Fibroblast of peridontal ligament (primary cell): Measurements from ENCODE around the gene NDC1.
A peak's percentile ranks its signal among the peaks of the same experiment; 100 is the strongest.
"Not testable (repeated sequence)": the region's sequence is repeated elsewhere in the genome, so short reads cannot be mapped to it uniquely, and the experiment has no call there.

ENCODE experiments used
- DNase-seq: peaks from one replicate; pipeline ENCODE4 v3.0.0-alpha.2; 2010; ENCODE audit errors: extremely low read depth

Gene NDC1

DNA sequence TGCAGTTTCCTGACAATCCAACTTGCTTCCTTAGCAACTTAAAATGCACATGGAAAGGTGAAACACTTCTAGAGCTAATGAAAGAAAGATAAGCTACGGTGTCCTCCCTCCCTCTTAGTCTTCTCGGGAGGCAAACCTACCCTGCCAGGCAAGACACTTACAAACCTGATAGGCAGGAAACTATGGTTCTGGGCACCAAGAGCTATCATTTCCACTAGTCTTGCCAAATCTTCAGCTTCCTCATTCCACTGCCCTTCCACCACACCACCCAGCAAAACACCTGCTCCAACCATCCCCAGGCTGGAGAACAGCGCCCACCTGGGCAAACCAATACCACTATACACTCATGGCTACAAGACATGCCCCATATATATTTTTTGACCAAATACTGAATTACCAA is 15.2 kb downstream of the NDC1 start:
- no peak for DNase-seq

DNA sequence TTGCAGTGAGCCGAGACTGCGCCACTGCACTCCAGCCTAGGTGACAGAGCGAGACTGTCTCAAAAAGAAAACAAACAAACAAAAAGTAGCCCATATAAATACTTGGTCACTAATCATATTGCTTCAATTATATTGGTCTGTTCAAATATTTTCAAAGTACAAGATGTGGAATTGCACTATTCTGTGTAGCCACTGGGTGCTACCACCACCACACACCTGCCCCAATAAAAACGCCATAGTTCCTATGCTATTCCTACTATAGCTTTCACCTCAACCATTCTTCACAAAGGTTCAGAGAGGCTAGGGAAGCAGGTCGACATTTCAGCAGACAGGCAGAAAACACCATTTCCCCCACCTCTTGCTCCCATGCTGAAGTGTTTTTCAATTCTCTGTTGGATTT is 16.7 kb downstream of the NDC1 start:
- no peak for DNase-seq

DNA sequence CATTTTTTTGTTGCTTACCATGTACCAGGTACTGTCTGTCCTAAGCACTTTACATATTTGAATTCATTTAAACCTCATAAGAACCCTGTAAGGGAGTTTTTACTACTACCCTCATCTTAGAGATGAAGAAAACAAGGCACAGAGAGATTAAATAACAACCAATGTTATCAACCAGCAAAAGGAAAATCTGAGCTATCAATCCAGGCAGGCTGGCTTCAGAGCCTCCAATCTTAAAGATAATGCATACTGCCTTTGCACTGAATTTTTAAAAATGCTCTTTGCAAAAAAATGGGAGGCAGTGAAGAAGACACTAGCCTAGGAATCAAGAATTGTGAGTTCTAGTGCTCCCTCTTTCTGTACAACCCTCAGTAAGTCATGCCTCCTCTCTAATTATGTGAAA is 18.7 kb downstream of the NDC1 start:
- DNase-seq = no peak

DNA sequence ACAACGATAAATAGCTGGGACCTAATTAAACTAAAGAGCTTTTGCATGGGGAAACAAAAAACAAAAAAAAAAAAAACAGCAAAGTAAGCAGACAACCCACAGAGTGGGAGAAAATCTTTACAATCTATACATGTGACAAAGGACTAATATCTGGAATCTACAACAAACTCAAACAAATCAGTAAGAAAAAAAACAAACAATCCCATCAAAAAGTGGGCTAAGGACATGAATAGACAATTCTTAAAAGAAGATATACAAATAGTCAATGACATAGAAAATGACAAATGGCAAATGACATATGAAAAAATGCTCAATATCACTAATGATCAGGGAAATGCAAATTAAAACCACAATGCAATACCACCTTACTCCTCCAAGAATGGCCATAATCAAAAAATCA is 21.5 kb downstream of the NDC1 start:
- DNase-seq = not testable (repeated sequence)

DNA sequence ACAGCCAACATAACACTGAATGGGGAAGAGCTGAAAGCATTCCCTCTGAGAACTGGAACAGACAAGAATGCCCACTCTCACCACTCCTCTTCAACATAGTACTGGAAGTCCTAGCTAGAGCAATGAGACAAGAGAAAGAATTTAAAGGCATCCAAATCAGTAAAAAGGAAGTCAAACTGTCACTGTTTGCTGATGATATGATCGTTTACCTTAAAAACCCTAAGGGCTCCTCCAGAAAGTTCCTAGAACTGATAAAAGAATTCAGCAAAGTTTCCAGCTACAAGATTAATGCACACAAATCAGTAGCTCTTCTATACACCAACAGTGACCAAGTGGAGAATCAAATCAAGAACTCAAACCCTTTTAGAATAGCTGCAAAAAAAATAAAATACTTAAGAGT is 22.6 kb downstream of the NDC1 start:
- DNase-seq = not testable (repeated sequence)

DNA sequence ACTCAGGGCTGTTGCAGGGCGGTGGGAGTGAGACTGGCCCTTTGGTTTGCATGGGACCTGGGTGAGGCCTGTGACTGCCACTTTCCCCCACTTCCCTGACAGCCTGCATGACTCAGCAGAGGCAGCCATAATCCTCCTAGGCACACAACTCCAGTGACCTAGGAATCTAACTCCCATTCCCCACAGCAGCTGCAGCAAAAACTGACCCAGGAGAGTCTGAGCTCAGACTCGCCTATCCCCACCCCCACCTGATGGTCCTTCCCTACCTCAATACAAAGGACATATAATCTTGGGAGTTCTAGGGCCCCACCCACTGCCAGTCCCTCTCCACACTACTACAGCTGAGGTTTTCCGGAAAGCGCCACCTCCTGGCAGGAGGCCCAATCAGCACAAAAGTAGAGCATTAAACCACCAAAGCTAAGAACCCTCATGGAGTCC is 26.7 kb downstream of the NDC1 start:
- no peak for DNase-seq

DNA sequence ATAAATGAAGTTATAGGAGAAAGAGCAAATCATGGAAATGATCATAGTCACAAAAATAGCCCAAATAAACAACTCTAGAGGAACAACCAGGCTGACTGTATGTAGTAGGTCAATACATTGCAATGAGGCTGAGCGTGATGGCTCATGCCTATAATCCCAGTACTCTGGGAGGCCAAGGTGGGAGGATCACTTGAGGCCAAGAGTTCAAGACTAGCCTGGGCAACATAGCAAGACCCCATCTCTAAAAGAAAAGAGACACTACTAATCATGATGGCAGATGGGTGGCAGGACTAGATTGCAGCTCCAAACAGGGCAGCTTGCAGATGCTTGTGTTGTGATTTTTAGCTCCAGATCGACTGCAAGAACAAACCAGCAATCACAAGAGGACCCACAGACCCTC is 27.6 kb downstream of the NDC1 start:
- no peak for DNase-seq

DNA sequence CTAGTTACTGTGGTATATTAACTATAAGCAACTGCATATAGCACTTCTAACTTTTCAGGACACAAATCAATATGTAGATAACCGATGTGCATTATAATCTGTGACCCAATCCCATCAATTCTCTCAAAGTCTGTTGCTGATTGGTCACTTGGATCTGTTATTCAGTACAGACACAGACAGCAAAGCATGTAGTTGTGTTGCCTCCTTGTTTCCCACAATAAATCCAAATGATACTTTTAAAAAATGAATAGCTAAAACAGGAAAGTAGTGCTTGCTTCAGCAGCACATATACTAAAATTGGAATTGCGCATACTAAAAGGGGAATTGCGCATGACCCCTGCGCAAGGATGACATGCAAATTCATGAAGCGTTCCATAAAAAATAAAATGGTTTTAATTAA is 28.1 kb downstream of the NDC1 start:
- DNase-seq = no peak

DNA sequence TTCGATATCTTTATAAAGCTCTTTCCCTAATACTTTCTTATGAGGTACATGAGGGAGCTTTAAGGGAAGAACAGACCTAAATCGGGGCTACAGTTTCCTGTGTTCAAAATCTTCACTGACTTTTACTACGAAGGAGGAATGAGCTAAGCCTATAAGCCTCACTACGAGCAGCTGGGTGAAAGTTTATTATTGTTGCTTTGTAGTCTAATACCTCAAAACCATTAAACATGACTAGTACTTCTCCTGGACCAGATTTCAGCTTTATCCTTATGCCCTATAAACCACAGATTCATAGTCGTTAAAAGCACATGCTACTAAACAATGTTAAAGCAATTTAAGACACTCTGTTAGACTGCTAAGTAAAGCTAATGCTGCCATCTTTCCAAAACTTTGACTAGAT is 30.2 kb downstream of the NDC1 start:
- peak; percentile 62 for DNase-seq

DNA sequence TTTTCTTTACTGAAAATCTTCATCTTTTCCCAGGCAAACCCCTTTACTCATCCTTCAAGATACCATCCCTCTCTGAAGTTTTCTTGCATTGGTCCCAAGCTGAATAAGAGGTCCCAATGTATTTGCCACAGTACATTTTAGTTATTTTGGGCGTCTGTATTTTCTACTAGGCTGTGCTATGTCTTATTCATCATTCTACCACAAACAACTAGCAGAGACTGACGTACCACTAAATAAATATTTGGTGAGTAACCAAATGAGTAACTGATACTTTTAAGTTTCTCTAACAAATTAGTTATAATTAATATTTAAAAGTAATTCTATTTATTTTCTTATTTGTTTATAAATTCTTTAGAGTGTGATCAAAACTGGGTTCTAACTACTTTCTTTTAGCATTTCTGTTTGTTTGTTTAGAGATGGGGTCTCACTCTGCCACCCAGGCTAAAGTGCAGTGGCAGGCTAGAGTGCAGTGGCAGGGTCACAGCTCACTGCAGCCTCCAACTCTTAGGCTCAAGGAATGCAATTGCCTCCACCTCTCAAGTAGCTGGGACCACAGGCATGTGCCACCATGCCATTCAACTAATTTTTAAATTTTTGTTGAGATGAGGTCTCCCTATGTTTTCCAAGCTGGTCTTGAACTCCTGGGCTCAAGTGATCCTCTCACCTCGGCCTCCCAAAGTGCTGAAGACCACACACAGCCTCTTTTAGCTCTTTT is 33.1 kb downstream of the NDC1 start:
- DNase-seq = no peak

DNA sequence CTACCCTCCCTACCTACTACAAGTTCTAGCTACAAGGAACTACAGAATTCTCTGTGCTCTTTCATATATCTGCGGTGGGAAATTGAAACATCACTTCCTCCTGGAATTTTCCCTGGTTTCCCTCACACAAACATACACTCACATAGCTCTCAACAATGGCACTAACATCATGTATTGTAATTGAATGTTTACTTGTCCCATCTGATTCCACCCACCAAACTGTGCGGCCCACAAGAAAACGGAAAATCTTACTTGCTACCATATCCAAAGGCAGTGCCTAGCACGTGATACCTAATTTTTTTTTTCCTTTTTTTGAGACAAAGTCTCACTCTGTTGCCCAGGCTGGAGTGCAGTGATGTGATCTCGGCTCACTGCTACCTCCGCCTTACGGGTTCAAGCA is 33.9 kb downstream of the NDC1 start:
- DNase-seq = no peak

DNA sequence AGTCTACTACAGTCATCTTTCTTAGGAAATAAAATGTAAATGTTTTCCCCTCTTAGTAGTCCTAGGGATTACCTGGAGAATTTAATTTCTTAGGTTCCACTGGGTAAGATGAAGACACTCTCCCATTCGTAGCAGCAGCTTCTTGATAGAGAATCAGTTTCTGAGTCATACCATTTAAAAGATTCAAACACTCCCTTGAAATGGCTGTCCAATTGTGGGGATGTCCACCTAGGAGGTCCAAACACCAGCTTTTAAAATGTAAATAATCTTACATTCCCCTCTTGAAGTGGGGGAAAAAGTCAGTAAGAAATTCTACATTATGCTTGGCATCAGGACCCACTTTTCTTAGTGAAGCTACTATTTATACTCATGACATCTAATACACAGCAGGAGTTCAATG is 37.5 kb downstream of the NDC1 start:
- DNase-seq = no peak

DNA sequence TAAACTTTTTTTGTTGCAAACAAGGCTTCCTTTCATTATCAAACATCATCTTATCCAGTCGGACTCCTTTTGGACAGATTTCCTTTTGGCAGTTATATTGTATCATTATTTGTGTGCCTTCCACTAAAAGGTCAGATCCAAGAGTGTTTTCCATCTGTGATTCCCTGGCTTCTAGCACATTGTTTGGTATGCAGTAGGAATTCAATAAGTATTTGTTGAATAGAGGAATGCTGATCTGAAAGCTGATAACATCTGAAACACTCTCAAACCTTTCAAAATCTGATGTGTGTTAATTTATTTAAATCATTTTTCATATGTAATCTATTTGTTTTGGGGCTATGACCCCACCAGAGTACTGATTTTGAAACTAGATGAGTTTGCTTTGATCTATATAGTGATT is 39.0 kb downstream of the NDC1 start:
- DNase-seq = no peak

DNA sequence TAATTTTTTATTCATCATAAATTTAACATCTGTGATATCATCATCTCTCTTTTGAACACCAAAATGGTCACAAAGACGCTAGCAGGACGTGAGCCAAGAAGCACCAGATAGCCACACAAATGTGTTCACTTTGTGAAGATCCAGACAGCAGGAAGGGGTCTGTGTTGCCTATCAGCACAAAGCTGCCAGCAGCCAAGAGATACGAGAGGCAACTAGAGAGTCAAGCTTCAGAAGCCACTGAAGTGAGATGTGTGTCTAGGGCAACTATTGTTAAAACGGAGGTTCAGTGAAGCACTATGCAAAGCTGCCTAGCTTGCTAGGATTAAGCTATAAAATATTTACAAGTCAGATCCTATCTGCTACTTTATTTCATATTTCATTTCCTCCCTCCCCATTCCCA is 45.3 kb downstream of the NDC1 start:
- DNase-seq = no peak

DNA sequence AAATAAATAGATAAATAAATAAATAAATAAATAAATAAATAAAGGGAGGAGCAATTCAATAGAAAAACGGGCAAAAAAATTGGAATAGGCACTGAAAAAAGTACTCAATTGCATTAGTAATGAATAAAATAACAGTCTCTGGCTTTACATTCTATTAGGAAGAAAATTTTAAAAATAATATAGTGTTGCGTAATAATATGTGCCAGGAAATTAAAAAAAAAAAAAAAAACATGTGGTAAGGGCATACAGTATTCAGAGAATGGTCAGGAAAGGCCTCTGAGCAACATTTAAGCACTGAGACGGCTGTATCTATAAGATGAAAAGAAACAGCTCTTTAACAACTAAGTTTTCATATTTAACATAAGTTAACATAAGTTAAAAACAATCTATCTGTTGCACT is 50.4 kb downstream of the NDC1 start:
- no peak for DNase-seq

DNA sequence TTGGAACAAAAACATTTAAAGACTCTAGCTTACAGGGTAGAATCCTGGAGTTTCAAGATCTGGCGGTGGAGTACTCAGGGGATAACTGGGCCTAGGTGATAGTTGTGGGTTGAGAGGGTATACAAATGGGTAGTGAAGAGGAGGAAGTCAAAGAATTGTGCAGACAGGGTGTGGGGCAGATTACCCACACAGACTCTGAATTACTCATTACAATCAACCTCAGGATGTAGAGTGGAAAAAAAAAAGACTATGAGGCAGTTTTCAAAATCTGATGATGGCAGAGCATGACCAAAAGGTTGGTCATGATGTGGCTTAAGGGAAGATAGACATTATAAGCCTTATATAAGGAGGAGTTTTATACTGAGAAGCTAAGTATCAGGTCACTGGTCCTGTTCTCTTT is 55.0 kb downstream of the NDC1 start:
- DNase-seq = peak; percentile 25

DNA sequence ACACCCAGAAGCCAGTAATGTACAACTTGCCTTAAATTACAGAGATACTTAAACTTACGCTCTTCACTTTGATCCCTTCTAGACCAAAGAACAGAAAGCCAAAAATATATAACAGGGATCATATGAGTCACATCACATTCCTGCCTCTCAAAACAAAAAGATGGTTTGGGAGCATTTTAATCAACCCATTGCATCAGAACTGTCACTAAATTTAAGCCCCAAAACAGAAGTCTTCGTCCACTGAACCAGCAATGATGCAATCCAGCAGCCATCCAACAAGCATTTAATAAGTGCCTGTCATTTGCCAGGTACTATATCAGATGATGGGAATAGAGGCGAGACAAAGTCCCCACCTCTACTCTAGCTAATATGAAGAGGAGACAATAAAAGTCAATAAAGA is 56.4 kb downstream of the NDC1 start:
- DNase-seq = peak; percentile 78

DNA sequence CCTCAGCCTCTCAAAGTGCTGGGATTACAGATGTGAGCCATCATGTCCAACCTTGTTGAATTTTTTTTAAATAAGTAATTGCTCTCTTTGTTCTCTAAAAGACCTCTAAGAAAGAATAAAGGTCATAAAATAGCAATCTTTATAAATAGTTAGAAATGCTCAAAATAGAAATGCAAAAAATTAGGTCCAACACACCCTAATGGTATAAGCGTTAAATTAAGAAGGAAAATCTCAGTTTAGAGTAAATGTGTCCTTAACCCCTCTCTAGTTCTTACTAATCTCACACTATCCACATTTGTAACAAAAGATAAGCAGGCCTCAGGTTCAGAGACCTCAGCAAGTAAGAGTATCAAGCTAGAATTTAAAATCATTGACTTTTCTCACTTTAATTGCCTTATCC is 60.8 kb downstream of the NDC1 start:
- DNase-seq = no peak

DNA sequence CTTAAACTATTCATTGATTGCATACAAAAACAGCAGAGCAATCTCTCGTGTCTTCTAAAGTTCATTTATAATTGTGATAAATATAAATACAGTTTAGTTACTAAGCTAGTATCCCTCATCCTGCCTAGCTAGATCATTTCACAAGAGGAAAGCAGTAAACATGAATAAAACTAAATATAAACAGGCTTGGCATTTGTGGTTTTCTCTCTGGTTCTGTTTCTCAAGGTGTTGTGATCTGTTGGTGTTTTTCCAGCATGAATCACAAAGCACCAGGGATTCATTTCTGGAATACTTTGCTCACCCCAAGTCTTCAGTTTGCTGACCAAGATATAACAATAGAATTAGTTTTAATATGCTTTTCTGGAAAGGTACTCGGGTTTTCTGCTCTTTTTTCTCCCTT is 66.4 kb downstream of the NDC1 start:
- DNase-seq = peak; percentile 79

DNA sequence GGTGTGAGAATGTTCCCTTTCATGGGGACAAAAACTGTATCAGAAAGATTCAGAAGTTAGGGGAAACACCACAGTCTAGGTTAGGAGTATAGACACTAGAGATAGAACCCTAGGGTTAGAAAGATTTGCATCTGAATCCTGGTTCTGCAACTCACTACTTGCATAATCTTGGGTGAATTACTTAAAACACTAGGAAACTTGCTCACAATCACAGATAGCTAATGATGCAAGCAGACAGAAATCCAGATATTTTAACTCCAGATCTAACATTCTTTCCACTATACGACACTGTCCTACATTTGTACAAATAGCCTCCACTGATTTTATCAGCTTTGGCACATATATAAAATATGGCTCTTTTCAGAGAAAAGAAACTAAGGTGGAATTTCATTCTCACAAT is 68.3 kb downstream of the NDC1 start:
- DNase-seq = peak; percentile 76

DNA sequence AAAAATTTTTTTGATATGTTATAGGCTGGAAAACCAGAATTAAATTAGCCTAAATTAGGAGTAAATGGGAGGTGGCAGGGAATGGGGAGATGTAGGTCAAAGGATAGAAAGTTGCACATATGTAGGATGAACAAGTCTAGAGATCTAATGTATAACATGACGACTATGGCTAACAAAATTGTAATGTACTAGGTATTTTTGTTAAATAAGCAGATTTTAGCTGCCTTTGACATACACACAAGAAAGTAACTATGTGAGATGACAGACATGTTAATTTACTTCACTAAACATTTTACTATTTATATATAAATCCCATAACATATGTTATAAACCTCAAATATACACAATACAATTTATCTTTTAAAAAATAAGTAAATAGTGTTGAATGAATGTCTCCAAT is 68.9 kb downstream of the NDC1 start:
- no peak for DNase-seq

DNA sequence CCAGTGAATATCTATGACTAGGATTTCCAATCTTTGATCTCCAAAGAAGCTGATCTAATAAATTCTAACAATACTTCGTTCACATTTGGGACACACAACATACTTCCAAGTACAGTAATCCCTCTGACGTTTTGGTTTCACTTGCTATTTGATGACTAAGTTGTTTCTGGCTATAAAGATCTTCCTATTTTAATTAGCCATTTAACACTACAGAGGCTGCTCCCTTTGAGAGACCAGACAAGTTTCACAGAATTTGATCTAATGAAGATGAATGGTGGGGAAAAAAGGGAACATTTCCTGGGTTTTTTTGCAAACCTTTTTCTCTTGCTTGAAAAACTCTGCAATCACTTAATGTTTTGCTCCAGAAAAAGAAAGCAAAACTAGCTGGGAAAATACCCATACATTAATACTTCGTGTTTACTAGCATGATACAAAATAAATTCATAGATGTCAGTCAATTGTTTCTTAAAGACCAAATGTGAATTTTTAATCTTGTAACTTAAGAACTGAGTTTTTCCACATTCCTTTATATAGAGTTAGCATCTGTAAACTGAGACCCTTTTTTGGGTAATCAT is 71.2 kb downstream of the NDC1 start:
- DNase-seq = peak; percentile 81

DNA sequence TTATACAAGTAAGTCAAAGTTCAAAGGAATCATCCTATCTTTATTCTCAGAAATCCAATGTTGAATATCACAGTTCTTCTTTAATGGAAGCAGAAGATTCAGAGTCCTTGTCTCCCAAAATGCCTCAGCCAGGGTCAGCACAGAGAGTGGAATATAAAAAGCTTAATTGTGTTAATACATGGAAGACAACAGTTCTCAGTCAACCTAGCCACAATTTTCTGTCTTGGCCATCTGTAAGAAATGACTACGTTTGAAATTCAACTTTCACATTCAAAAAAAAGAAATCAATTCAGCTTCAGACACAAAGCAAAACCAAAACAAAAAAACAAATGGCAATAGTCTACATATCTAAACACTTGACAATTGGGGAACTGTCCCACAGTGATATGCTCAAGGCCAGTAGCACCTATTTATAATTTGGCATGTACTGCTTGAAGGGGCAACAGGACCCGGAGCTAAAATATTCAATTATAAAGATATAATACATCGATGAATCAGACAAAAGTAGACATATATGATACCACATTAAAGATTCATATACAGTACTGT is 71.8 kb downstream of the NDC1 start:
- peak; percentile 11 for DNase-seq

DNA sequence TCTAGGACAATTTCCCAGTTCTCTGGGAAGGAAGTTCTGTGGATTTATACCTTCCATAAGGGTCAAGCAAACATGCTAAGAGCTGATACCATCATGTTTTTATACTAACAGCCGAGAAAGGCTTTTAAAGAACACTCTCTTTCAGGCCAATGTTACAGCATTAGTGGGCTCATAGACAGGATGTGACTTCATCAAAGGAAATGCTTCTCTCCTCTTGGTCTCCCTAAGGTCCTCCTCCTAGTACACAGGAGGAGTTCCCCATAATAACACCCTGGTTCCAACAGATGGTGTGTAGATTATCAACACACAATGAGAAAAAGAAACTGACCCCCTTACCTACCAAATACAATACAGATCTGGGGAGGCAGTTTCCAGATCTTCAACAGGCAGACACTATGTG is 72.4 kb downstream of the NDC1 start:
- DNase-seq = peak; percentile 58
